GM15510 (cell line): Measurements from ENCODE around the gene TMCO4.

Source experiments
- POLR2A ChIP-seq: IDR thresholded peaks from 3 replicates; pipeline ENCODE4 v1.6.1; 2011; ENCODE audit warnings: borderline replicate concordance; ENCODE audit not compliant: insufficient read length; ENCODE audit errors: extremely low read depth

The TMCO4 gene

GRCh38 chr1:19728413-19729145 is 71.1 kb downstream of the TMCO4 start:
- TF ChIP-seq POLR2A, result no peak

GRCh38 chr1:19725606-19726005 is 74.1 kb downstream of the TMCO4 start:
- TF ChIP-seq POLR2A, result no peak

- TF ChIP-seq POLR2A, result no peak
These were observed 75.8 kb downstream of the TMCO4 start for GRCh38 chr1:19723874-19724273.

GRCh38 chr1:19720973-19721372 is 78.7 kb downstream of the TMCO4 start:
- TF ChIP-seq POLR2A, result no peak

- no peak for TF ChIP-seq POLR2A
These were observed 79.5 kb downstream of the TMCO4 start for GRCh38 chr1:19720174-19720573.

GRCh38 chr1:19717467-19717866 is 82.2 kb downstream of the TMCO4 start:
- TF ChIP-seq POLR2A, result no peak

- TF ChIP-seq POLR2A, result no peak
These were observed 84.1 kb downstream of the TMCO4 start for GRCh38 chr1:19715334-19716203.

- TF ChIP-seq POLR2A, result no peak
These were observed 86.8 kb downstream of the TMCO4 start for GRCh38 chr1:19712928-19713327.

GRCh38 chr1:19710825-19711611 is 88.7 kb downstream of the TMCO4 start:
- no peak for TF ChIP-seq POLR2A

GRCh38 chr1:19709260-19709793 is 90.4 kb downstream of the TMCO4 start:
- TF ChIP-seq POLR2A, result no peak

- no peak for TF ChIP-seq POLR2A
These were observed 91.1 kb downstream of the TMCO4 start for GRCh38 chr1:19708567-19709110.

GRCh38 chr1:19706136-19706535 is 93.6 kb downstream of the TMCO4 start:
- TF ChIP-seq POLR2A, result no peak

- TF ChIP-seq POLR2A, result no peak
These were observed 94.3 kb downstream of the TMCO4 start for GRCh38 chr1:19705464-19705863.
